Measurements from ENCODE around the gene CCDC141.

GRCh38 chr2:178811045-178811444 is 238.9 kb downstream of the CCDC141 start:
- TF ChIP-seq CTCF (IDR thresholded peaks at IDR 0.05; ENCODE audit: borderline replicate concordance, extremely low read depth, low read length, poor library complexity, severe bottlenecking) (no peak), EZH2 (IDR thresholded peaks at IDR 0.05; ENCODE audit: borderline replicate concordance, low read depth, low read length, severe bottlenecking) (no peak)
